Breast epithelium (tissue), 4 donors: ENCODE measurements around the gene OR5K3. TPM values are rescaled to one million over a fixed set of nuclear protein-coding genes. Genes with fewer than 3 reads are reported as not detected.
"Not testable (repeated sequence)": the region's sequence is repeated elsewhere in the genome, so short reads cannot be mapped to it uniquely, and the experiment has no call there.

ENCODE experiments used
- DNase-seq, 2 donors: peaks; one replicate each; pipeline ENCODE4 v3.0.0-alpha.2; 2019; ENCODE audit warnings: low spot score in 2 of 2
- H3K27ac ChIP-seq, 2 donors: fragments of 200-600 bp; sonication (generic) in 1 of 2; one replicate each; pipeline ENCODE4 v1.5.1; 2016 to 2019; ENCODE audit warnings: mild to moderate bottlenecking in 1 of 2
- H3K27me3 ChIP-seq, 2 donors: fragments of 200-600 bp; sonication (generic) in 1 of 2; one replicate each; pipeline versions ENCODE4 v1.5.1 to v1.6.0; 2017 to 2019; ENCODE audit warnings: control low read depth in 1 of 2, mild to moderate bottlenecking in 1 of 2
- H3K36me3 ChIP-seq: fragments of 200-600 bp; one replicate; pipeline ENCODE4 v1.5.1; 2019
- H3K4me1 ChIP-seq, 2 donors: fragments of 200-600 bp; sonication (generic); one replicate each; pipeline ENCODE4 v1.5.1; 2016 to 2019; ENCODE audit warnings: control low read depth in 1 of 2
- H3K4me3 ChIP-seq, 3 donors: fragments of 200-600 bp; sonication (generic); 1 replicate in 2 of 3; 2 replicates in 1 of 3; pipeline ENCODE4 v1.5.1; 2016 to 2019; ENCODE audit warnings: mild to moderate bottlenecking in 3 of 3, moderate library complexity in 2 of 3
- H3K9me3 ChIP-seq, 2 donors: fragments of 200-600 bp; sonication (generic) in 1 of 2; one replicate each; pipeline ENCODE4 v1.5.1; 2016 to 2019; ENCODE audit warnings: control low read depth in 1 of 2
- CTCF ChIP-seq, 3 donors: fragments of 450-650 bp; IDR thresholded peaks; one replicate each; pipeline ENCODE4 v1.5.1; 2016 to 2017; ENCODE audit warnings: antibody characterized with exemption in 3 of 3, mild to moderate bottlenecking in 3 of 3, moderate library complexity in 3 of 3
- POLR2A ChIP-seq: fragments of 450-650 bp; IDR thresholded peaks from one replicate; pipeline ENCODE4 v1.6.1; 2016; ENCODE audit warnings: antibody characterized with exemption, mild to moderate bottlenecking, moderate library complexity
- POLR2AphosphoS5 ChIP-seq, 3 donors: sonication (generic); formaldehyde crosslinking; IDR thresholded peaks; one replicate each; pipeline ENCODE4 v1.6.1; 2017; ENCODE audit warnings: antibody characterized with exemption in 3 of 3
- intact Hi-C: fragments of 100-400 bp; cut with DNase I; formaldehyde crosslinking; loops from one replicate; pipeline ENCODE4 v1.15.1; 2023; ENCODE audit warnings: low total_unique reads
- total RNA-seq, 3 donors: library from RNA; depleted of rRNA; stranded (reverse); fragments of >200 nt; gene quantifications; one replicate each; pipeline ENCODE4 v1.1.0, GENCODE V29; 2016

OR5K3 gene
- total RNA-seq, 3 donors from 2014 or later: not detected

DNA sequence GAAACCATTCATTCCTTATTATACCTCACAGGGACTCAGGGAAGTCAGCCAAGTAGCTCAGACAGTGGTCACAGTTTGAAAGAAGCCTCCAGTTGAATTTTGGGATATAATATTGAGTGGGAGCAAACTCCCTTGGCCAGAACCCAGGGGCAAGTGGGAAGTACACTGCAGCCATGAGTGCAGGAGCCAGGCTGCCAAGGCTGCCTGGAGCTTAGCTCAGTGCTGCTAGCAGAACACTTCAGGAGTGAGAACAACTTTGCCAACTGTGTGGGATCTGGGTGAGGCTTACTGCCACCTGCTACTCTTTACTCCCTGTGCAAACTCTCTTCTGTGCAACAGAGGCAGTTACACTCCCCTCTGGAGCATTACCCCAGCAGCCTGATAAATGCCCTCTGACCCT lies 4.6 kb downstream of the OR5K3 start:
- Histone ChIP-seq H3K36me3 (no peaks in the 10 kb centered on the region), H3K9me3 (peaks cover 4 to 12% of the 10 kb centered on the region in 2 donors), H3K27me3 (no peaks in the 10 kb centered on the region), H3K4me3 (no peak overlapping the region), H3K27ac (no peak overlapping the region), H3K4me1 (no peaks in the 10 kb centered on the region)
- intact Hi-C loops: no loop called here
- no peak for DNase-seq
- TF ChIP-seq POLR2AphosphoS5 (IDR thresholded peaks at IDR 0.05) (no peak), CTCF (IDR thresholded peaks at IDR 0.05) (no peak), POLR2A (no peak)

- DNase-seq, intact Hi-C loops, H3K27me3 ChIP-seq, H3K4me1 ChIP-seq, H3K27ac ChIP-seq, H3K36me3 ChIP-seq, H3K4me3 ChIP-seq: not testable (repeated sequence)
- H3K9me3 ChIP-seq: peaks cover 4 to 12% of the 10 kb centered on the region in 2 donors
These were observed 6.0 kb downstream of the OR5K3 start for GRCh38 chr3:98396482-98396881.

GRCh38 chr3:98398513-98398912 lies 8.0 kb downstream of the OR5K3 start:
- DNase-seq: no peak
- TF ChIP-seq CTCF (IDR thresholded peaks at IDR 0.05): no peak
- TF ChIP-seq POLR2A: no peak
- TF ChIP-seq POLR2AphosphoS5 (IDR thresholded peaks at IDR 0.05): no peak
- peaks cover 13 to 22% of the 10 kb centered on the region in 2 donors for H3K9me3 ChIP-seq
- intact Hi-C loops: no loop called here
- no peak overlapping the region for H3K27ac ChIP-seq
- H3K4me3 ChIP-seq: no peak overlapping the region
- no peaks in the 10 kb centered on the region for H3K27me3 ChIP-seq
- no peaks in the 10 kb centered on the region for H3K4me1 ChIP-seq
- H3K36me3 ChIP-seq: no peaks in the 10 kb centered on the region

- no peak overlapping the region for H3K27ac ChIP-seq
These were observed 12.0 kb downstream of the OR5K3 start for GRCh38 chr3:98402507-98402906.

GRCh38 chr3:98404010-98404409 lies 13.5 kb downstream of the OR5K3 start:
- Histone ChIP-seq H3K27ac (no peak overlapping the region), H3K9me3 (peaks cover 30 to 56% of the 10 kb centered on the region in 2 donors), H3K27me3 (no peaks in the 10 kb centered on the region), H3K36me3 (no peaks in the 10 kb centered on the region), H3K4me3 (no peak overlapping the region), H3K4me1 (no peaks in the 10 kb centered on the region)
- no peak for DNase-seq
- intact Hi-C loops: no loop called here
- no peak for TF ChIP-seq CTCF (IDR thresholded peaks at IDR 0.05)
- TF ChIP-seq POLR2A: no peak
- no peak for TF ChIP-seq POLR2AphosphoS5 (IDR thresholded peaks at IDR 0.05)

More at GRCh38 chr3:98402507-98402906, 12.0 kb downstream of the OR5K3 start:
- H3K27me3 ChIP-seq: no peaks in the 10 kb centered on the region
- no peak overlapping the region for H3K4me3 ChIP-seq
- intact Hi-C loops: no loop called here
- H3K36me3 ChIP-seq: no peaks in the 10 kb centered on the region
- H3K4me1 ChIP-seq: no peaks in the 10 kb centered on the region
- TF ChIP-seq CTCF (IDR thresholded peaks at IDR 0.05) (no peak), POLR2A (no peak), POLR2AphosphoS5 (IDR thresholded peaks at IDR 0.05) (no peak)
- H3K9me3 ChIP-seq: peaks cover 30 to 52% of the 10 kb centered on the region in 2 donors
- no peak for DNase-seq

DNA sequence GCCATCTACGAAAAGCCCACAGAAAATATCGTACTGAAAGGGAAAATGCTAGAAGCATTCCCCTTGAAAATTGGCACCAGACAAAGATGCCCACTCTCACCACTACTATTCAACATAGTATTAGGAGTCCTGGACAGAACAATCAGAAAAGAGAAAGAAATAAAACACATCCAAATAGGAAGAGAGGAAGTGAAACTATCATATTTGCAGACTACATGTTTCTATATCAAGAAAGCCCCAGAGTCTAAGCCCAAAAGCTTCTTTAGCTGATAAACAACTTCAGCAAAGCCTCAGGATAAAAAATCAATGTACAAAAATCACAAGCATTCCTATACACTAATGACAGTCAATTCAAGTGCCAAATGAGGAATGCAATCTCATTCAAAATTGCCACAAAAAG lies 15.6 kb downstream of the OR5K3 start:
- TF ChIP-seq POLR2A: no peak
- TF ChIP-seq POLR2AphosphoS5 (IDR thresholded peaks at IDR 0.05): no peak
- no peak for TF ChIP-seq CTCF (IDR thresholded peaks at IDR 0.05)
- Histone ChIP-seq H3K27ac (no peak overlapping the region), H3K27me3 (no peaks in the 10 kb centered on the region), H3K36me3 (no peaks in the 10 kb centered on the region), H3K9me3 (peaks cover 25 to 51% of the 10 kb centered on the region in 2 donors), H3K4me1 (no peaks in the 10 kb centered on the region), H3K4me3 (no peak overlapping the region)
- intact Hi-C loops: no loop called here
- no peak for DNase-seq
